Measurements from ENCODE around the gene TXK. TPM values are rescaled to one million over a fixed set of nuclear protein-coding genes. Genes with fewer than 3 reads are reported as not detected.
A peak's percentile ranks its signal among the peaks of the same experiment; 100 is the strongest.

The TXK gene
- total and polyA plus RNA-seq, 12 donors: 0.55 to 4.9 (median 1.4) TPM

DNA sequence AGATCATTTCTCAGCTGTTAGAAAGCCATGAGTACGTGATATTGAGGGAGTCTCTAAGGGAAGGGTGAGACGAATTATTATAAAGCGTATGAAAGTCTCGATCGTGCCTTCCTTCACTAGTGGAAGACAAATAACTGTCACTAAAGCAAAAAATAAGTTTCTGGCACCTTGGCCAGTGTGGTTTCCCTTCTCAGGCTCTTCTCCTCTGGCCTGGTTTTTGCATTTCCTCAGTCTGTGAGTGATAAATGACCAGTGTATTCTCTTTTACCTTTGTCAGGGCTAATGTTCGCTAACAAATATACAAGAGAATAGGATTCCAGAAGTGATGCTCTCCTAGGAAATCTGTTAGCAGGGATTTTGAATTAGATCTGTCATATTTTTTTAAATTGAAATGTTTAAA lies 19.6 kb downstream of the TXK start:
- Histone ChIP-seq H3K27me3 (no peaks in the 10 kb centered on the region), H3K9me3 (replicated peaks in 1 of 3) (no peaks in the 10 kb centered on the region), H3K4me3 (no peak overlapping the region), H3K27ac (no peak overlapping the region), H3K4me1 (replicated peaks in 1 of 2) (no peaks in the 10 kb centered on the region), H3K36me3 (replicated peaks in 1 of 2) (no peaks in the 10 kb centered on the region)
- no peak for TF ChIP-seq POLR2A (IDR thresholded peaks at IDR 0.05)
- TF ChIP-seq, protein P1, sequence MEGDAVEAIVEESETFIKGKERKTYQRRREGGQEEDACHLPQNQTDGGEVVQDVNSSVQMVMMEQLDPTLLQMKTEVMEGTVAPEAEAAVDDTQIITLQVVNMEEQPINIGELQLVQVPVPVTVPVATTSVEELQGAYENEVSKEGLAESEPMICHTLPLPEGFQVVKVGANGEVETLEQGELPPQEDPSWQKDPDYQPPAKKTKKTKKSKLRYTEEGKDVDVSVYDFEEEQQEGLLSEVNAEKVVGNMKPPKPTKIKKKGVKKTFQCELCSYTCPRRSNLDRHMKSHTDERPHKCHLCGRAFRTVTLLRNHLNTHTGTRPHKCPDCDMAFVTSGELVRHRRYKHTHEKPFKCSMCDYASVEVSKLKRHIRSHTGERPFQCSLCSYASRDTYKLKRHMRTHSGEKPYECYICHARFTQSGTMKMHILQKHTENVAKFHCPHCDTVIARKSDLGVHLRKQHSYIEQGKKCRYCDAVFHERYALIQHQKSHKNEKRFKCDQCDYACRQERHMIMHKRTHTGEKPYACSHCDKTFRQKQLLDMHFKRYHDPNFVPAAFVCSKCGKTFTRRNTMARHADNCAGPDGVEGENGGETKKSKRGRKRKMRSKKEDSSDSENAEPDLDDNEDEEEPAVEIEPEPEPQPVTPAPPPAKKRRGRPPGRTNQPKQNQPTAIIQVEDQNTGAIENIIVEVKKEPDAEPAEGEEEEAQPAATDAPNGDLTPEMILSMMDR (IDR thresholded peaks at IDR 0.05): no peak
- WGBS, 4 donors: 81 to 87% (median 84%) methylated on average over 6 of the region's 6 CpGs
- no peak for DNase-seq
- intact Hi-C loops (cut with DNase I): no loop called here

DNA sequence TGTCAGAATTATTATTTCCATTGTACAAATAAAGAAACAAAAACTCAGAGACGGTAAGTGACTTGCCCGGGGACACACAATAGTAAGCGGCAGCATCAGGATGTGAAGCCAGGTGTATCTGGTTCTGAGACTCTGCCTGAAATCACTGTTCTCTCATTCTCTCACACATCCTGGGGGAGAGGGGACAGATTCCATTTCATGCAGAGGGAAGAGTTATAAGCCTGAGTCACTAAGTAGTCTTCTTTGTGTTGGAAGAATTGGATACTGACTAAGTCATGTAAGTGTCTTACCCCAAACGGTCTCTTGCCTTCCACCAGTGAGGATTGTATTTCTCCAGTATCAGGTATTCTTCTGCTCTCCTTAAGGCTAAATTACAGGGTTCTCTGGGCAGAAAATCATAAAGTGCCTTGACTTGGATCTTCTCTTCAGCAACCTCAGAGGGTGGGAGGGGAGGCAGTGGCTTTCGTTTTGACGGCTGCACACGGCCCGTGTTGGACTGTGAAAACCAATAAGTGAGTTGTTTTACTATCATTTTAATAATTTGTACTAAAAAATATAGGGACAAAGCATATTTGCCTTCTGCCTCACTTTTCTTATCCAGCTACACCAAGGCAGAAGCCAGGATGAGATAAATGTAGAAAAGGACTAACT lies 21.9 kb downstream of the TXK start:
- DNase-seq: no peak
- H3K4me3 ChIP-seq: no peak overlapping the region
- no peaks in the 10 kb centered on the region for H3K9me3 ChIP-seq (replicated peaks in 1 of 3)
- 88 to 94% (median 88%) methylated on average over 8 of the region's 8 CpGs for WGBS, 4 donors
- no peaks in the 10 kb centered on the region for H3K27me3 ChIP-seq
- intact Hi-C loops (cut with DNase I): no loop called here
- TF ChIP-seq, protein P1 (IDR thresholded peaks at IDR 0.05): no peak
- TF ChIP-seq POLR2A (IDR thresholded peaks at IDR 0.05): no peak
- H3K36me3 ChIP-seq (replicated peaks in 1 of 2): no peaks in the 10 kb centered on the region
- H3K4me1 ChIP-seq (replicated peaks in 1 of 2): no peaks in the 10 kb centered on the region
- no peak overlapping the region for H3K27ac ChIP-seq

DNA sequence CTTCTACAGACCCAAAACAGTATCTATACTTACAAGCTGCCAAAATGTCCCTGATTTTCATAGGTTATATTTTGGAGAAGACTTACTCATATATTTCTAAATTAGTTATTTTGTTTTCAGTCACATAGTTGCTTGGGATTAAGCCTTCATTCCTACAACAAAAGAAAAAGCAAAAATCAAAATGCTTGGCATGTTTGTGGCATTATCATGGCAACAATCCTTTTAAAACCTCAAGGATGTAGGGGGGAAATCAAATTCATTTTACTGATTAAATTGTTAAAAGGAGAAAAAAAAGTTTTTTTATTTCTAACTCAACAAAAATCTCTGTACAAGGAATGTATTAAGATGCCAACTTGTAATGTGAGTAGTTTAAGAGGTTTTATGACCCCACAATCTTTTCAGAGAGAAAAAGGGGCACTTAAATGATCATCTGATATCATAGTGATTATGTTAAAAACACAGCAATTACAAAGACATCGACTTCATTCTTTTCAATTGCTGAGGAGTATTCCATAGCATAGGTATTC lies 23.5 kb downstream of the TXK start:
- Histone ChIP-seq H3K27ac (no peak overlapping the region), H3K36me3 (replicated peaks in 1 of 2) (no peaks in the 10 kb centered on the region), H3K4me3 (no peak overlapping the region), H3K27me3 (no peaks in the 10 kb centered on the region), H3K9me3 (replicated peaks in 1 of 3) (no peaks in the 10 kb centered on the region), H3K4me1 (replicated peaks in 1 of 2) (no peaks in the 10 kb centered on the region)
- intact Hi-C loops (cut with DNase I): no loop called here
- 65 to 90% (median 76%) methylated on average over 1 of the region's 1 CpG for WGBS, 4 donors
- no peak for DNase-seq
- no peak for TF ChIP-seq POLR2A (IDR thresholded peaks at IDR 0.05)
- TF ChIP-seq, protein P1 (IDR thresholded peaks at IDR 0.05): no peak

DNA sequence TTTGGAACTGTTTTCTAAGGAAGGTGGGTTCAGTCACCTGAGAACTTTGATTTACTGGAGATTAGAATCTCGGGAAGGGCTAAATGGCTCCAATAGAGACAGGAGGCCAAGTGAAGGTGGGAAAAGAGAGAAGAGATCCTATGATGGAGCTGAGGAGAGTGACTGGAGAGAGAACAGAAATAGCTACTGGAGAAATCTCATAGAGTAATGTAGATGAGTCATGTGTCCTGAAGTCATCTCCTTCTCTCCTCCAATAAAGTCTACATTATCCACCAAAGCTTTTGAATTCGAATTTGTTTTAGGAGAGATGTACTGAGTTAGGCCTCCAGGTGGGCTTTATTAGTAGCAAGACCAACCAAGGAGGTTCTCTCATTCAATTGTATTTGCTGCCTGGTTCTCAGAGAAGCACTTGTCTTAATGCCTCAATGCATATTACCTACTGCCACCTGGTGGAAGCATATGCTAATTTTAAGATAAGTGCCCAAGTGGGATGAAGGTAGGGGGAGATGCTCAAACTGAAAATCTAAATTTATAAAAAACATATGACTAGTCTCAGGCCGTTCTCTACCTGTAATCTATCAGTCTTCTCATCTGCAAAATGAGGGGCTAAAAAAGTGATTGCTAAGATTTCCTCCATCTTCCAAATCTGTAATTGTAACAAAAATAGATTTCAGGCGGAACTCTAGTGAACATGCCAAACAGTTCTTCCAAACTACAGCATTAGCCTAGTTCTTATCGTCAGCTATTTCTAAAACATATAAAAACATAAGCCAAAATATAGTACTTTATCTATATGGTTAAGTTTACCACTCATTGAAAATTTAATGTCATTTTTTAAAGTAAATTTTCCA lies 24.4 kb downstream of the TXK start:
- WGBS, 4 donors: 66 to 79% (median 72%) methylated on average over 5 of the region's 5 CpGs
- Histone ChIP-seq H3K9me3 (replicated peaks in 1 of 3) (no peaks in the 10 kb centered on the region), H3K27ac (no peak overlapping the region), H3K36me3 (replicated peaks in 1 of 2) (no peaks in the 10 kb centered on the region), H3K27me3 (no peaks in the 10 kb centered on the region), H3K4me1 (replicated peaks in 1 of 2) (no peaks in the 10 kb centered on the region), H3K4me3 (no peak overlapping the region)
- no peak for TF ChIP-seq POLR2A (IDR thresholded peaks at IDR 0.05)
- TF ChIP-seq, protein P1 (IDR thresholded peaks at IDR 0.05): peak; percentile 21 to 47 (median 28)
- intact Hi-C loops (cut with DNase I): no loop called here
- no peak for DNase-seq
